Ishikawa (cell line): ENCODE measurements around the gene FAH.

Experiments used
- CEBPB ChIP-seq: IDR thresholded peaks from 2 replicates; pipeline ENCODE4 v1.6.1; 2012
- TCF12 ChIP-seq: IDR thresholded peaks from 2 replicates; pipeline ENCODE4 v1.6.1; 2012; ENCODE audit warnings: low read depth

GRCh38 chr15:80157215-80157614, 4.4 kb downstream of the FAH start:
- TF ChIP-seq CEBPB = no peak
- TF ChIP-seq TCF12 = no peak
